ENCODE results near the gene MICU2. TPM values are rescaled to one million over a fixed set of nuclear protein-coding genes. Genes with fewer than 3 reads are reported as not detected.

MICU2 gene
- total and polyA plus RNA-seq, 2 of the 4 experiments (the other 2 are of a cell fraction) = 14.9 to 25.0 TPM

GRCh38 chr13:21611385-21611784 lies 7.4 kb upstream of the MICU2 start:
- dilution Hi-C loops (cut with HindIII; ENCODE audit: low sequenced_read_pairs, unreplicated experiment) = no loop called here
- in situ Hi-C loops (cut with MboI; ENCODE audit: low sequenced_read_pairs) = no loop called here

More at GRCh38 chr13:21611385-21611784, 7.4 kb upstream of the MICU2 start:
- no peaks in the 10 kb centered on the region for H3K79me1 ChIP-seq (ENCODE audit: low read depth in 1 of 2, low read length in 2 of 2)
- no peak overlapping the region for H2BK5ac ChIP-seq (ENCODE audit: low read depth, low read length, poor library complexity, severe bottlenecking)
- H4K5ac ChIP-seq (ENCODE audit: low read depth, low read length) = no peak overlapping the region
- H3K4me3 ChIP-seq (ENCODE audit: insufficient read depth, low read depth, low read length) = no peak overlapping the region
- TF ChIP-seq MAFK (IDR thresholded peaks at IDR 0.05; ENCODE audit: low read depth, low read length) (no peak), BHLHE40 (IDR thresholded peaks at IDR 0.05; ENCODE audit: low read depth, low read length) (no peak), NFE2L2 (IDR thresholded peaks at IDR 0.05; ENCODE audit: low read depth, low read length) (no peak), RAD21 (IDR thresholded peaks at IDR 0.05; ENCODE audit: low read length) (no peak), ELK1 (IDR thresholded peaks at IDR 0.05; ENCODE audit: borderline replicate concordance, low read depth, low read length) (no peak), CEBPB (IDR thresholded peaks at IDR 0.05; ENCODE audit: low read depth, low read length) (no peak), RCOR1 (IDR thresholded peaks at IDR 0.05; ENCODE audit: insufficient replicate concordance, low read length) (no peak), MAZ (IDR thresholded peaks at IDR 0.05; ENCODE audit: borderline replicate concordance, low read depth, low read length) (no peak), CHD1 (IDR thresholded peaks at IDR 0.05; ENCODE audit: low read depth, low read length) (no peak), POLR2A (IDR thresholded peaks at IDR 0.05; ENCODE audit: low read depth, low read length) (no peak), SMC3 (IDR thresholded peaks at IDR 0.05; ENCODE audit: low read depth, low read length) (no peak), FOS (IDR thresholded peaks at IDR 0.05; ENCODE audit: low read depth, low read length) (no peak), MXI1 (IDR thresholded peaks at IDR 0.05; ENCODE audit: borderline replicate concordance, low read depth, low read length) (no peak), RFX5 (IDR thresholded peaks at IDR 0.05; ENCODE audit: low read depth, low read length) (no peak)
- TF ChIP-seq, protein P1, sequence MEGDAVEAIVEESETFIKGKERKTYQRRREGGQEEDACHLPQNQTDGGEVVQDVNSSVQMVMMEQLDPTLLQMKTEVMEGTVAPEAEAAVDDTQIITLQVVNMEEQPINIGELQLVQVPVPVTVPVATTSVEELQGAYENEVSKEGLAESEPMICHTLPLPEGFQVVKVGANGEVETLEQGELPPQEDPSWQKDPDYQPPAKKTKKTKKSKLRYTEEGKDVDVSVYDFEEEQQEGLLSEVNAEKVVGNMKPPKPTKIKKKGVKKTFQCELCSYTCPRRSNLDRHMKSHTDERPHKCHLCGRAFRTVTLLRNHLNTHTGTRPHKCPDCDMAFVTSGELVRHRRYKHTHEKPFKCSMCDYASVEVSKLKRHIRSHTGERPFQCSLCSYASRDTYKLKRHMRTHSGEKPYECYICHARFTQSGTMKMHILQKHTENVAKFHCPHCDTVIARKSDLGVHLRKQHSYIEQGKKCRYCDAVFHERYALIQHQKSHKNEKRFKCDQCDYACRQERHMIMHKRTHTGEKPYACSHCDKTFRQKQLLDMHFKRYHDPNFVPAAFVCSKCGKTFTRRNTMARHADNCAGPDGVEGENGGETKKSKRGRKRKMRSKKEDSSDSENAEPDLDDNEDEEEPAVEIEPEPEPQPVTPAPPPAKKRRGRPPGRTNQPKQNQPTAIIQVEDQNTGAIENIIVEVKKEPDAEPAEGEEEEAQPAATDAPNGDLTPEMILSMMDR (conservative IDR thresholded peaks at IDR 0.05; ENCODE audit: low read depth, low read length) = no peak
- TF ChIP-seq, protein P2, sequence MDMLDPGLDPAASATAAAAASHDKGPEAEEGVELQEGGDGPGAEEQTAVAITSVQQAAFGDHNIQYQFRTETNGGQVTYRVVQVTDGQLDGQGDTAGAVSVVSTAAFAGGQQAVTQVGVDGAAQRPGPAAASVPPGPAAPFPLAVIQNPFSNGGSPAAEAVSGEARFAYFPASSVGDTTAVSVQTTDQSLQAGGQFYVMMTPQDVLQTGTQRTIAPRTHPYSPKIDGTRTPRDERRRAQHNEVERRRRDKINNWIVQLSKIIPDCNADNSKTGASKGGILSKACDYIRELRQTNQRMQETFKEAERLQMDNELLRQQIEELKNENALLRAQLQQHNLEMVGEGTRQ (IDR thresholded peaks at IDR 0.05; ENCODE audit: low read depth, low read length) = no peak
- H4K91ac ChIP-seq (ENCODE audit: insufficient read depth, low read depth, low read length) = no peak overlapping the region
- H2AK5ac ChIP-seq (ENCODE audit: low read depth, low read length) = no peak overlapping the region
- no peaks in the 10 kb centered on the region for H3K9me1 ChIP-seq (ENCODE audit: insufficient read depth, low read length)
- H3K23ac ChIP-seq (ENCODE audit: low read depth, low read length) = no peak overlapping the region
- H3K56ac ChIP-seq (ENCODE audit: extremely low read depth, insufficient read depth, low read length) = no peak overlapping the region
- no peak overlapping the region for H2AK9ac ChIP-seq (replicated peaks; ENCODE audit: low read depth, low read length, poor library complexity)
- H4K20me1 ChIP-seq (ENCODE audit: insufficient read depth, low read length) = no peaks in the 10 kb centered on the region
- H3K18ac ChIP-seq (ENCODE audit: low read depth, low read length) = no peak overlapping the region
- no peaks in the 10 kb centered on the region for H3K4me1 ChIP-seq (ENCODE audit: control insufficient read depth, insufficient read depth, low read length)
- no peak overlapping the region for H3K27ac ChIP-seq (ENCODE audit: insufficient read depth, low read length)
- no peak overlapping the region for H2AFZ ChIP-seq (replicated peaks; ENCODE audit: low read length, poor library complexity)
- no TSS peak for BruUV-seq (replicated peaks)
- H4K8ac ChIP-seq (ENCODE audit: low read depth in 2 of 2, low read length in 2 of 2) = no peak overlapping the region
- no peaks in the 10 kb centered on the region for H3K9me3 ChIP-seq (ENCODE audit: control insufficient read depth, insufficient read depth, low read length)
- ATAC-seq (ENCODE audit: low read depth) (no peak), DNase-seq (no peak)
- intact Hi-C loops (cut with micrococcal nuclease) = no loop called here
- peaks cover 2% of the 10 kb centered on the region; the same call in 1 of the 2 replicates for H3K27me3 ChIP-seq (ENCODE audit: control insufficient read depth, insufficient read depth, low read length)
- WGBS, 2 experiments (ENCODE audit: extremely low coverage in 2 of 2, insufficient read length in 1 of 2) = 90% methylated on average over 8 of the region's 21 CpGs; no CpG with 5 or more reads in 1 of the 2 experiments
- no peak overlapping the region for H3K9ac ChIP-seq (ENCODE audit: low read depth, low read length)
- H3K14ac ChIP-seq (replicated peaks; ENCODE audit: low read depth, low read length) = no peak overlapping the region
- H3K36me3 ChIP-seq (ENCODE audit: control insufficient read depth, insufficient read depth, low read length) = no peaks in the 10 kb centered on the region
- H2BK15ac ChIP-seq (ENCODE audit: low read depth, low read length) = no peak overlapping the region
- no peak overlapping the region for H2BK20ac ChIP-seq (ENCODE audit: low read depth, low read length)
- ChIA-PET CTCF (no interaction called here), POLR2A (ENCODE audit: unreplicated experiment) (no interaction called here)
- H3K4me2 ChIP-seq (ENCODE audit: low read depth, low read length) = no peak overlapping the region
- no peak overlapping the region for H2BK120ac ChIP-seq (ENCODE audit: low read depth, low read length)
- no peak overlapping the region for H3K4ac ChIP-seq (ENCODE audit: low read depth, low read length)

Measured in IMR-90 (cell line).